Ramos (cell line): ENCODE results near the gene SHH.

ENCODE experiments used
- in situ Hi-C: fragments of 300-500 bp; cut with MboI; formaldehyde crosslinking; loops from one replicate; pipeline ENCODE4 v1.14.3; 2022; ENCODE audit warnings: low sequenced_read_pairs; ENCODE audit not compliant: unreplicated experiment

The SHH gene

DNA sequence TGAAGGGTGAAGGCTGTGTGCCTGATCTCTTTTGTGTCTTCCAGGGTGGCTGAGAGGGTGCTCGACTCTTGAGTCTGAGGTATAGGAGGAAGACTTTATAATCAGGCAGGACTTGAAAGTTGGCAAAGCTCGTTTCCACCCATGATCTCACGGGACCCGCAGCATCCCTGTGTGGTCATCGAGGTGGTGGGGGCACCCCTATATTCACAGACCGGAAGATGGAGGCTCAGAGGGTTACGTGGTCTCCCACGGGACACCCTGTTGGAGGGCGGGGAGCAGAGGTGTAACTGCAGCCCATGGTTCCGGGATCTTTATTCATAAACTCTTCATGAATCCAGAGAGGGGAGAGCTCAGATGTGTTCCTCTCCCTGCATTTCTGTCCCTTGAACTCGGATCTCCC lies 9.6 kb upstream of the SHH start:
- in situ Hi-C loops, result loop anchor here (25.0 kb wide), 1 partner anchor 990 kb away; no protein-coding TSS in a partner anchor

DNA sequence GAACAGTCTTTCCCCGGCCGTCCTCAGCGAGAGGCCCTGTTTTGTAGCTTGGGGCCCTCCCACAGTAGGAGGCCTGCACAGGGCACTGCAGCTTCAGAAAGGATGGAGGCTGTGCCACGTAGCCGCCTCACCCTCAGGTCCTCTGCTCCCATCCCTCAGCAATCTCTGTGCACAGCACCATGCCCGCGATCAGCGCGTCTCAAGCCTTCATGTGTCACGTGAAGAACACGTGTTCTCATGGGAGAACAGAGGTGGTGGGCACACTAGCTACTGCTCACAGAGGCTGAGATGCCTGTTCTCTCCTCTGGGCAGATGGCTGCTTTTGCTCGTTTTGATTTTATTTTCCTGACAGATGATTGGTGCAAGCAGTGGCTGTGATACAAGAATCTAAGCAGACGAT lies 8.5 kb upstream of the SHH start:
- in situ Hi-C loops, result loop anchor here (25.0 kb wide), 1 partner anchor 992 kb away; no protein-coding TSS in a partner anchor

DNA sequence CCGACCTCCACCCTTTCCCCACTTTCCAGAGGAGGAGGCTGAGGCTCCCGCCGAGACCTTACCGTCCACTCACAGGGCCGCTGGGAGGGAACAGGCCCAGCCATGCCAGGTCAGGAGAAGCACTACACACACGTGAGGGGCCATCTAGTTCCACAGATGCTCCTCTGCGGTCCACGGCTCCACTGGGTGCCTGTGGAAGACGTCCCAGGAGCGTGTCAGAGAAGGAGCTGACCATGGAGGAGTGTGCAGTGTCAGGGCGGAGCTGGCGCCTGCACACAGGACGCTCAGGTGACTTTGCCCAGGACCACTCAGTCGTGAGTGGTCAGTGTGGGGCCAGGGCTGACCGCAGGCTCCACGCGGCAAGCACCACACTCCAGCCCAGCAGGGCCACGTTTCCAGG lies 8.0 kb upstream of the SHH start:
- in situ Hi-C loops, result loop anchor here (25.0 kb wide), 1 partner anchor 992 kb away; no protein-coding TSS in a partner anchor

DNA sequence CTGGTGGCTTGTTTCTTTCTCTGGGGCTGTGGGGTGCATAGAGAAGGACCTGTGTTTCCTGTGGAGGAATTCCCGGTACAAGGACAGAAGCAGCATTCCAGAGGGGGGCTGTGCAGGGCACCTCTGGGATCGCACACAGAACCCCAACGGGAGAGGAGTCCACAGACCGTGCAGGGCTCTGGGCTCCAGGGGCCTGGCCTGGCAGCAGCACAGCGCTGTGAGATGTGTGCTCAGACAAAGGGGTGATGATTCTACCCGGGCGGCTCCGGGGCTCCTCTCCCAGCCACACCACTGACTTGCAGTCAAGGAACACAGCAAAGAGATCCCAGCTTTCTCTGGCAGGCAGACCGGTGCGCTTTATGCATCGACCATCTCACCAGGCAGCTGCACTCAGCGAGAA lies 6.9 kb upstream of the SHH start:
- in situ Hi-C loops, result loop anchor here (10.0 to 25.0 kb wide), 2 partner anchors 646 to 993 kb away; no protein-coding TSS in a partner anchor

DNA sequence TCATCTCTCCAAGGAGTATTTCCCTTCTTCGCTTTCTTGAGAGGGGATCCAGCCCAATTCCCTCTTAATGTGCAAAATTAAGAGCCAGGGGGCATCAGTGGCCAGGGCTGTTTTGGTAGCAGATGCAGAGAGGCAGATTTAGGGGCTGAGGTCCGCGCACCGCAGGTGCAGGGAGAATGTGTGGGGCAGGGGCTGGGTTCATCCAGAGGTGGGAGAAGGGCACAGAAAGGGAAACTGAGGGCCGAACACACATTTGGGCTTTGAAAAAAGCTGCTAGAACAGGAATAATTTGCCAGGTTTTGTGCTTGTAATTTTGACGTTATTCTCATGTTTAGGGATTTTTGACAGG lies 6.5 kb upstream of the SHH start:
- in situ Hi-C loops, result loop anchor here (10.0 to 25.0 kb wide), 2 partner anchors 646 to 994 kb away; no protein-coding TSS in a partner anchor

DNA sequence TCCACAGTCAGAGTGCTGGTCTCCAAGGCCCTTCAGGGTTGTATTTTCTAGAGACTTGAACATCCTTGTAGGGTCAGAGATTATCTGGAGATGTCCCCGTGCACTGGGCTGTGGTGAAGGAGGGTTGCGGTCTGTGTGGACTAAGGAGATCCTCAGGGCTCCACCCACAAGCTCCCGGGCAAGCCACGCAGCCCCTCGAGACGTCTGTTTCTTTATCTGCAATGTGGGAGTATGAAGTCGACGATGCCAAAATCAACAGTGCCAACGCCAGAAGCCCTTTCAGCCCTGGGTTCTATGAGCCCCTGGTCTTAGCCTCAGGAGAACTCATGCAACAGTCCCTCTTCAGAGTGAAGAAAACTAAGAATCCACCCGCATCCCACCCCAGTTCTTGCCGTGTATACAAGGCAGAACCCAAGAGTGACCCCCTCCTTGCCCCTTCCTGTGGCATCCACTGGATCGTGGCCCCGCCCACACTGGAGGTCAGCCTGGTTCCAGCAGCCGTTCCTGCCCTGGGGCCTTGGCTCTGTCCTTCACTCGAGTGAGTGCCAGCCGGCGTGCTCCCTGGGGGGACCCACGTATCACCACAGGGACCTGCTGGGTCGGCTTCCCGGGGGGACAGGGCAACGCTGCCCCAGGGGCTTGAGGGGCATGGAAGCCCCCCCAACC lies 6.0 kb upstream of the SHH start:
- in situ Hi-C loops, result loop anchor here (10.0 to 25.0 kb wide), 2 partner anchors 647 to 994 kb away; no protein-coding TSS in a partner anchor

DNA sequence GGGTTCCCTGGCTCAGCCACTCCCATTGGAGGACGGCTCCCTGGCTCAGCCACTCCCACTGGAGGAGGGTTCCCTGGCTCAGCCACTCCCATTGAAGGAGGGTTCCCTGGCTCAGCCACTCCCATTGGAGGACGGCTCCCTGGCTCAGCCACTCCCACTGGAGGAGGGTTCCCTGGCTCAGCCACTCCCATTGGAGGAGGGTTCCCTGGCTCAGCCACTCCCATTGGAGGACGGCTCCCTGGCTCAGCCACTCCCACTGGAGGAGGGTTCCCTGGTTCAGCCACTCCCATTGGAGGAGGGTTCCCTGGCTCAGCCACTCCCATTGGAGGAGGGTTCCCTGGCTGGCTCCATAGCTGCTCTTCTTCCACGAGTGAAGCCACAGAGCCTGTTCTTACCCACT lies 5.3 kb upstream of the SHH start:
- in situ Hi-C loops, result loop anchor here (10.0 to 25.0 kb wide), 2 partner anchors 647 to 995 kb away; no protein-coding TSS in a partner anchor

DNA sequence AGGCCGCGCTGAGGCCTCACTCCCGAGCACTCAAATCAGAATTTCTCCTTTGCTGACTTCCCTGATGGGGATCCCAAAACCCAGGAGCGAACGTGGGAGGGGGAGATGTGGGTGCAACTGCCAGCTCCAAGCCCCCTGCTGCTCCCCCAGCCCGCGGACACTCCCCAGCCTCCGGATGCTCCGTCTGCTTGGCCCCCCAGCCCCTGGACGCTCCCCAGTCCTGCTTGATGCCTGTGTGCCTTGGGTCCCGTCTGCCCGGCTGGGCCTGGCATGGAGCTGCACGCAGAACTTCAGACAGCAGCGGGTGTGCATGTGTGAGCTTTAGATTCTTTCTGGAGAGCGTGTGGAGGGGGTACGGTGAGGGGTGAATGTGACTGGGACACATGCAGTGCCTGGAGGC lies 4.7 kb upstream of the SHH start:
- in situ Hi-C loops, result loop anchor here (10.0 to 25.0 kb wide), 2 partner anchors 648 to 995 kb away; no protein-coding TSS in a partner anchor

DNA sequence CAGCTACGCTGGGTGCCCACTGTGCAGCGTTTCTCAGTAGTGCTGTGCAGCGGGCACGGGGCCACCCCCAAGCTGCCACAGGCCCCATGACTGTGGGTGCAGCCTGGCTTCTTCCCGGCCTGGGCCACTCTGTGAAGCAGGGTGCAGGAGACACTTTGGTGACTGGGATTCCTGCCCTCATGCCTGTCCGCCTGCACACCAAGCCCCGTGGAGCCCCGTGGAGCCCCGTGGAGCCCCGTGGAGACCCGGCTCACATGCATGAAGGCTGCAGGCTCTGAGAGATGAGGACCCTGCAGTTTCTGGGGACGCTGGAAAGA lies 3.9 kb upstream of the SHH start:
- in situ Hi-C loops, result loop anchor here (10.0 to 25.0 kb wide), 2 partner anchors 649 to 996 kb away; no protein-coding TSS in a partner anchor

DNA sequence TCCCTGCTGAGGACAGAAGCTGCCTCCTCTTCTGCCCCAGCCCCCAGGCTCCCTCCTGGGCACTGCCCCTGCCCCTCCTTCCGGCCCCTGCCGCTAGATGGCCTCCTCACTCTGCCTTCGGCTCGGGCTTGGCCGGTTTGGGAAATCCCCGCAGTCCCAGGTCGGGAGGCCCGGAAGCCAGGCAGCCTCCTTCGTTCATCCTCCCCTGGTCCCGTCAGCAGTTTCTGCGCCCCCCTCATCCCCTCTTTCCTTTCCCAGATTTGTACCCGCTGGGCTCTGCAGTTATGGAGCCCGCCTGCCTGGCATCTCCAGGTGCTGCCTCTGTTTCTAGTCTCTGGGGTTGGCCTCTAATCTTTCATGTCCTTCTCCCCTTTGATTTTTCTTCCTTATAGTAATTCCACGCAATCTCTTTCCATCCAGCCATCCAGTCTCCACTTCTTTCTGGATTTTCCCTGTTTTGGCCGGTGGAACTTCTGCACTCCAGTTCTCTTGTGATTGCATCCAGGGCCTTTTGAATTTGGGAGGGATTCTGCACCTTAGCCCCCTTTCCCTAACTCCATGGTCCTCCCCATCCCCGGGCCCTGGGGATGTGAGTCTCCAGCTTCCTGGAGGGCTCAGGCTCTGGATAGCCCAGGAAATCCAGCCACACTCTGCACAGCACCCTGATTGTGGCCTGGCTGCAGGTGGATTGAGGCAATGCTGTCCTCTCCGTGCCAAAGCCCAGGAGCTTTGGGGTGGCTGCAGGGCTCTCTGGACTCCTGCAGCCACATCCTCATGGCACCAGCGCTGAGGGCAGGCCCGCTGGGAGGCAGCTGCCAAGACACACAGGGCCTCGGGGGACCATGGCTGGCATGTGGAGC lies 3.3 kb upstream of the SHH start:
- in situ Hi-C loops, result loop anchor here (10.0 to 25.0 kb wide), 2 partner anchors 649 to 997 kb away; no protein-coding TSS in a partner anchor

DNA sequence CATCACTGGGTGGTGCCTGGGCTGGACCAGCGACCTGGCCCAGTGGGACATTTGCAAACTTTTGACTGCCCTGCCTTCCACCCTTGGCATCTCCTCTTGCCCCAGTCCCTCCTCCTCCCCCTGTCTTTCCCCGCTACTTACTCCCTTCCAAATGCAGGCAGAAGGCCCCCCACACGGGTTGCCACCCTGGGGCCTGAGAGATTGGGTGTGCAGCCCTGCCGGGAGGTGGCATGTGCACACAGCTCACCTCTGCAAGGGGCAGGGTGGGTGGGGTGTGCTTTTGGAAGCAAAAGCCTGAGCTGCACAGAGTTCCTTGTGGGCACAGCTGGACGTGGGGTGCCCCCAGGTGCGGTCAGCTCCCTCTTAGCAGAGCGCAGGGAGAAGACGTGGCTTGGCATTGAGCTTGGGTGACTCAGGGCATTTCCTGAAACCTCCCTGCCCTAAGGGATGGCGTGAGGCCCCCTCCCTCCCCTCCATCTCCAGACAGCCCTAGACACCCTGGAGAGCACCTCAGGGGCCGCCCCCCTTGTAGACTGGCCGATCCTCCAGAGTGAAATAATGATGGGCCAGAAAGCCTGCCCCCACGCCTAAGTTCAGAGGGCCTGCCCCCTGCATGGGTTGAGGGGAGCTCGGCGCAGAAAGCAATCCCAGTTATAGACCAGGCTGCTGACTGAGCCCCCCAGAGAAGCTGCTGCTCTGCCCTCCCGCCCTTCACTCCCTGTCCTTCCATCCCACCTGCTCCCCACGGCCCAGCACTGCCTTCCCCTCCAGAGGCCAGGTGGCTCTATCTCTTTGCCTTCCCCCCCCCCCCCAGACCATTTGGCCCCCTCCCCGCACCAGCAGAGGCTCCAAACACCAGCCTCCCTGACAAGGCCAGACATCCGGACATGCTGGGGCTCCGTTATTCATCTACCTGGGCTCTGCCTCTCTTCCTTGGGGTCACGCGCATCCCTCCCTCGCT lies 2.3 kb upstream of the SHH start:
- in situ Hi-C loops, result loop anchor here (10.0 to 25.0 kb wide), 2 partner anchors 650 to 998 kb away; no protein-coding TSS in a partner anchor

DNA sequence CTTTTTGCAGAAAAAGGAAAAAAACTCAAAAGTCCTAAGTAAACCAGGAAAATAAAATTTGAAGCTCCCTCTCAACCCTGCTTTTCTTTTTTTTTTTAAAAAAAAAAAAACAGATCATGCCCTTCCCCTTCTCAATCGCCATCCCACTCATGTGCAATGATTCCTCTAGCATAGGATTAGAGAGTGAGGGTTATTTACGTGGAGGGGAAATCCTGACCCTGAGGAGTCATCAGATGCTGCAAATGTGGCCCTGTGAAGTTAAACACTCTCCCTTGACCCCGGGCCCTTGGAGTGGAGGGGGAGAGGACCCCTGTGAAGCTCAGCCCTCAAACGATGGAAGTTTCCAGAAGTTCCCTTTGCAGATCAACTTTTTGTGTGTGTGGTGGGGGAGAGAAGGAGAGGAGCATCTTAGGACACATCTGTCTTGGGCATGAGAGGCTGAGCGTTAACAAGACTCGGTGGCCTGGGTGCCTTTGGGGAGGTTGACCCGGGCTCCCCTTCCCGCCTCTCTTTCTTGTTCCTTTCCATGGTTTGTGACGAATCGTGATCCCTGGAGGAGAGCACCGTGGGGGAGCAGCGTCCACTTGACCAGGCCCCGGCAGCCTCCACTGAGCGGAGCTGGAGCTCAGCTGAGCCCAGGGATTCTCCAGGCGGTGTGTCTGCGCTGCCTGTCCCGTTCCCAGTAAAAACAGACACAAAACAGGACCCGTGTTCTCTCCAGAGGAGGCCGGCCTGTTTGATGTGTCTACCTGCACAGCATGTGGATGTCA lies 1.5 kb upstream of the SHH start:
- in situ Hi-C loops, result loop anchor here (10.0 to 25.0 kb wide), 2 partner anchors 651 to 999 kb away; no protein-coding TSS in a partner anchor

DNA sequence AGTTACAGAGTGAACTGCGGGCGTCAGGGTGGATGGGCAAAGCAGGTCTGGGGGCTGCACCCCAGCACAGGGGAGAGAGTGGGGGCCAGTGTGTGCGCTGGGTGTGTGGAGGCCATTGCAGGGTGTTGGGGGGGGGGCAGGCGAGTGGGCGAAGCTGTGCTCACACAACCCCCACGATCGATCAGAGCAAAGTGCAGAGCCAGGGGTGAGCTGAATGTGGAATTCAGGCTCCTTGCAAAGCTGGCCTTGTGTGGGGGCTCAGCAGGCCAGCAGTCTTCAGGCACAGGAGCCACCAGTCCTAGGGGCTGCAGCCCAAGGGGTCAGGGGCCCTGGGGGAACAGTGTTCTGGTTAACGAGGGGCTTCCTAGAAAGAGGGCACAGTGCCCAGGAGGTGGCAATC lies 862 bp upstream of the SHH start:
- in situ Hi-C loops, result loop anchor here (10.0 to 25.0 kb wide), 2 partner anchors 652 to 999 kb away; no protein-coding TSS in a partner anchor

DNA sequence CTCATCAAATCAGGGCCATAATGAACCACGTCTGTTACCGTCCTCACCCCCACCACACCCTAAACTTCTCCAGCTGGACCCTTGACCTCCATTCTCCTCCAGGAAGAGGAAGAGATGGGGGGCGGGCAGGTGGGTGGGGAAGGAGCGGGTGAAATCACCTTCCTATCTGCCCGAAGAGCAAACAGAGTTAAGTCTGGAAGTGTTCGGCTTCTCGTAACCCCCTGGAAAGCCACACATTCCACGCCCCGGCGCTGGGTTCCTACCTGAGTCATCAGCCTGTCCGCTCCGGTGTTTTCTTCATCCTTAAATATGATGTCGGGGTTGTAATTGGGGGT lies 736 bp downstream of the SHH start:
- in situ Hi-C loops, result loop anchor here (10.0 to 25.0 kb wide), 2 partner anchors 653 to 1001 kb away; no protein-coding TSS in a partner anchor

DNA sequence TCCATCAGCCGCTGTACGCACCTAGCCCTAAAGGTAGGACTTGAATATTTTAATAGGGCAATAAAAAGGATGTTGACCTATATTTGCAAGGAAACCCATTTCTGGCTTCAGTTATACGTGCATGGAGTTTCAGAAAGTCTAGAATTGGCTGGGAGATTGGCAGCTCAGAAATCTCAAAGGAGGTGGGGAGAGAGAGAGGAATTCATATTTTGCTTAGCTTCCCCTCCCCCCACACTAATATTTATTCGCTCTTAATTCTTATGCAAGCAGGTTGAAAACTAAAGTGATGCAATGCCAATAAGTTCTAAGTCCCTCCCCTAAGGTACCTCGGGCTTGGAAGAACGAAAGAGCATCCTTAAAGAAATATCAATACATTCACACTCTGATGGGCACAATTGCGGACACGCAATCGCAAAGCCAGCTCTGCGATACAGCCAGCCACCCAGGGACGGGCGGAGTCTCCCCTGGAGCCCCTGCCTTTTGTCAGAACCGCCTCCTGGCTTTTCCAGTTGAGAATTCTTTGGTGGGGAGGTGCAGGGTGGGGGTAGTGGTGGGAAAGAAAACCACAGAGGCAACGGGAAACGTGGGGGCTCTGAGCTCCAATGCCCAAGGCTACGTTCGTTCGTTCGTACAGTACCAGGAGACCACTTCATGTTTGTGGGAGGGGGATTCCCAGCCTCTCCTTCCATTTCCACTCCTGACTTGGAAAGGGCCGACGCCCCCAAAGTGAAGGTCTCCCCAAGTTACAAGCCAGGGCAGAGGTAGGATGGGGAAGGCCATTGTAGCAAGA lies 1.3 kb downstream of the SHH start:
- in situ Hi-C loops, result loop anchor here (10.0 to 25.0 kb wide), 2 partner anchors 654 to 1001 kb away; no protein-coding TSS in a partner anchor

DNA sequence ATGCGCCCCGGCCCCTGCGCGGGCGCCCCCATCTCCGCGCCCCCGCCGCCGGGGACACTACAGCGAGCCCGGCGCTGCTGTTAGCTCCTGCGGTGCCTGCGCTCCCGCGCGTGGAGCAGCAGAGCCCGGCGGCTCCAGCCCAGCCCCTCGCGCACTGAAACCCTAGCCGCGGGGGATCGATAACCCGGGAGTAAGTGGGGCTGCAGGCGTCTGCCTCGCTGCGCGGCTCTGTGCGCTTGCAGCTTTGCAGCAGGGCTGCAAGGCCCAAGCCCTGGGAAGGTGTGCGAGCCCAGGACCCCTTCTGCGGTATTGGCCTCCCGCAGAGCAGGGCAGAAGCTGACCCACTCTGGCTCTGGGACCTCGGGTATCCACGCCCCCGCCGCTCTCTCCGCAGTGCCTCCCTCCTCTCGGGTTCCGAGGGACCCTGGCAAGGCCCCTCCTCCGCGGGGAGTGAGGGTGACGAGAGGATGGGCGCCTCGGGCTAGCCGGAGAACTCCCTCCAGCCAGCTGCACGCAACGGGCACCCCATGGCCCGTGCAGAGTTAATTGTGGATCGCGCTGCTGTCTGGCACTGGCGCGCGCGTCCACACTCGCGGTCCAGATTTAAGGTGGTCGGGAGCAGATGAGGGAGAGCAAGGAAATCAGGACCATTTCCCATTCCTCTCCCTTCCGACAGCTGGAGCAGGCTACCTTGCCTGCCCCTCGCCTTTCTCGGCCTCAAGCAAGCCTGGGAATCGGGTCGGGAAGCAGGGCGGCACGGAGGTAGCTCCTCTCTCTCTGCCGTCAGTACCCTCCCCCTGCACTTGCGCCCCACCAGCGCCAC lies 2.1 kb downstream of the SHH start:
- in situ Hi-C loops, result loop anchor here (10.0 to 25.0 kb wide), 2 partner anchors 655 to 1002 kb away; no protein-coding TSS in a partner anchor

DNA sequence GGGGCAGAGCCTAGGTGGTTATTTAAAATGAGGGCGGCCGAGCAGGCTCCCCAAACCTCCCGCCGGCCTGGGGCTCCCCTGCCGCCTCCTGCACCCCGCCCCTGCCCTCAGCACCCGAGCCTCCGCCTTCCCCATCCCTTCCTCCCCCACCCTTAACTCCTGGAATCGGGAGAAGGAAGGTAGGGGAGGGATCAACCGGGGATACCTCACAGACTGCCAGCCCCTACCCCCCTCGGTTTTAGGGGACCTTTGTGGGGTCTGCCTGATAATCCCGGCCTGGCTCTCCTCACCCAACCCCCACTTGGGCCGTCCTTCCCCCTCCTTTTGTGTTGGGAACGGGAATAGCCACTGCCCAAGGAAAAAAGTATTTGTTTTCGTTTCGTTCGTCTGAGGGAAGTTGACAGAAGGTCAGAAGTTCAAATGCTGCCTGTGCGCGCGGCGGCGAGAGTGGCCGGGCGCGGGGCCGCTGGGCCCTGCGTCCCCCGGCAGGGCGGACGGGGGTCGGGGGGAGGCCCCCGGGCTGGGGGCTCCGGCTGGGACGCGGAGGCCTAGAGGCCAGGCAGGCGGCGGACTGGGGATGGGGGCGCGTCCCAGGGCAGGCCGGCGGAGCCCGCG lies 2.8 kb downstream of the SHH start:
- in situ Hi-C loops, result loop anchor here (25.0 kb wide), 1 partner anchor 1003 kb away; no protein-coding TSS in a partner anchor
